Colon (tissue), 2 donors: Measurements from ENCODE around the gene FAF2.
"Not testable (repeated sequence)": the region's sequence is repeated elsewhere in the genome, so short reads cannot be mapped to it uniquely, and the experiment has no call there.

Experiments
- FAIRE-seq: peaks from 2 replicates; lab custom pipeline; 2012; peaks lifted over from hg19 to GRCh38; lab: Jason Lieb, UNC
- donor health status: control.
- donor health status: control.

The FAF2 gene

GRCh38 chr5:176458904-176459561, 10.8 kb downstream of the FAF2 start:
- FAIRE-seq: no peak

GRCh38 chr5:176461349-176461748, 13.2 kb downstream of the FAF2 start:
- no peak for FAIRE-seq

- FAIRE-seq: no peak
These were observed 15.1 kb downstream of the FAF2 start for GRCh38 chr5:176463113-176463764.

DNA sequence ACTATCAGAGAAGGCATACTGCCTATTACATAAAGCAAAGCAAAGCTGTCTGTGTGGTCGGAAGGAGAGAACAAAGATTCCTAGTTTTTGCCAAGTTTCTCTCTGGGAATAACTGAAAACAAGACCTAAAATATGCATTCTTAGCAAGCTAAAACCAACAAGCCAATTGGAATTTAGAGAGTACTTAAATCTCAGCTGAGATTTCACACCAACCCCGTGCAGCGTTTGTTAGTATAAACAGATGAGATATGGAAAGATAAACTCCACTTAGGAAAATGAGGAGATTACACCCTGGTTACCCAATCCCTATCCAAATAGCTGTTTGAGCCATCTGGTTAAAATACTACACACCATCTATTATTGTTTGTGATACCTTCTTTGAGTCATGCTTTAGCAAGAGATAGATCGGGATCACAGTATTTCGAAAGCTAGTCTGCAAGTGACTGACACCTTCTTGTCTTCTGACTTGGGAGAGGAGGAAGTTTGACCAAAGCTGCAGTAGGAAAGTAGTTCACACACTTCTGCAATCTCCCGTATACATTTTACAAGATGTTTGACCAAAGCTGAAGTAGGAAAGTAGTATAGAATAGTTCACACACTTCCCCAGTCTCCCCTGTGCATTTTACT, 18.2 kb downstream of the FAF2 start:
- no peak for FAIRE-seq

- FAIRE-seq: no peak
These were observed 21.1 kb downstream of the FAF2 start for GRCh38 chr5:176469296-176469695.

DNA sequence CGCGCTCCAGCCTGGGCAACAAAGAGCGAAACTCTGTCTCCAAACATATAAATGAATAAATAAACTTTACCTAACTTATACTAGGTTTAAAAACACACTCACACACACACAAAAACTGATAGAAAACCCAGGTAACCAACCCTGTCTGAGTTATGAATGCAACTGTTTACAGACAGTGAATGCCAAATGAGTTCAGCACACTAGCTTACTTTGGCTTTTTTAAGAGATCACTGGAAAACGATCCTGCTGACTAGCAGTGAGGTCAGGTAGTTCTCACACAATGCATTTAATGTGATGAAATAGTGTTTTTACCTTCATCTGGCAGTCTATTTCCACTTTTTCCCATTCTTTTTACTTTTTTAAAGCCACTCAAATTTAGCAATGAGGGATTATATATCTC, 22.4 kb downstream of the FAF2 start:
- FAIRE-seq: no peak

- no peak for FAIRE-seq
These were observed 22.9 kb downstream of the FAF2 start for GRCh38 chr5:176471098-176471497.

DNA sequence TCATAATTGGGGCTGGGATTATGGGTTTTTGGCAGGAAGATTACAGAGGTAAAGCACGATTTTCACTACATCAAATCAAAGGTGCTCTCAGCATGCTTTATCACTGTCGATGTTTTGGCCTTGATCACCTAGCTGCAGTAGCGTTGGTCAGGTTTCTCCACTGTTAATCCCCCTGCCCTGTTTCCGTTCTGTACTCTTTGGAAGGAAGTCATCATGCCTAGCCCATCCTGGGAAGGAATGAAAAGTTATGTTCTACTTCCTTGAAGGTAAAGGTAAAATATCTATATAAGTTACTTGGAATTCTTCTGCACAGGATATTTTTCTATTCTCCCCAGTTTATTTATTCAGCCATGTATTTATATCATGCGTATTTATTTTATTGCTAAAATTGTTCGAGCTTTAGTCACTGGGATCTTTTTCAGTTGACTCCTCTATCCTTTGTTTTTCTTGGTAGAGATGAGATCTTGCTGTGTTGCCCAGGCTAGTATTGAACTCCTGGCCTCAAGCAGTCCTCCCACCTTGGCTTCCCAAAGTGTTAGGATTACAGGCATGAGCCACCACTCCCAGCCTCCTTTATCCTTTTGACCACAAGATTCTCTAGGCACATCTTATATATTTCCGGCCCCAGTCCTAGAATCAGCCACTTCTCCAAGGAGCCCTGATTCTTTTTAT, 25.3 kb downstream of the FAF2 start:
- FAIRE-seq: no peak

DNA sequence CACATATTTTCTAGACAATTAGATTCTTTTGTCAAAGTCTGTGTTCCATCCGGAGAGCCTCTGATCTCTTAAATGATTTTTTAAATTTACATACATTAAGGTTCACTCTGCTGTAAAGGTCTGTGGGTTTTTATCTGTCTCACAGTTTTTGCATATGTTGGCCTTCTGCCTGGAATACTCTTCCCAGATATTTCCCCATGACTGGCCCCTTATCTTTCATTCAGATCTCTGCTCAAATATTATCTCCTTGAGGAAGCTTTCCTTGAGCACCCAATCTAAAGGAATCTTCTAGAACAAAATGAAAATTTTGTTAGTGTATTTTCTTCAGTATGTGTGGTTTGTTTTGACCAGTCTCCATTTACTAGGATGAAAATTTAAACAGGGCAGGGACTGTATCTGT, 26.3 kb downstream of the FAF2 start:
- FAIRE-seq: no peak

DNA sequence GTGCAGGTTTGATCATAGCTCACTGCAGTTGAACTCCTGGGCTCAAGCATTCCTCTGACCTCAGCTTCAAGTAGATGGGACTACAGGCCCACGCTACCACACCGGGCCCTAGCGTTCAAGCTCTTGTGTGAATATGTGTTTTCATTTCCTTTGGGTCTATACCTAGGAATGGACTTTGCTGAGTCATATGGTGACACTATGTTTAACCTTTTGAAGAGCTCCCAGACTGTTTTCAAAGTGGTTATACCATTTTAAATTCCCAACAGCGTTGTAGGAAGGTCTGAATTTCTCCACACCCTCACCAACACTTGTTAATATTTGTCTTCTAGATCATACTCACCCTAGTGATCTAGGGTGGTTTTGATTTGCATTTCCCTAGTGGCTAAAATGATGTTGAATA, 33.5 kb downstream of the FAF2 start:
- no peak for FAIRE-seq

GRCh38 chr5:176485176-176485575, 37.0 kb downstream of the FAF2 start:
- FAIRE-seq: no peak

- FAIRE-seq: no peak
These were observed 38.1 kb downstream of the FAF2 start for GRCh38 chr5:176486189-176486757.

GRCh38 chr5:176487160-176487559, 39.0 kb downstream of the FAF2 start:
- FAIRE-seq: not testable (repeated sequence)

- FAIRE-seq: no peak
These were observed 40.9 kb downstream of the FAF2 start for GRCh38 chr5:176489077-176489476.

- FAIRE-seq: no peak
These were observed 42.1 kb downstream of the FAF2 start for GRCh38 chr5:176490301-176490700.

DNA sequence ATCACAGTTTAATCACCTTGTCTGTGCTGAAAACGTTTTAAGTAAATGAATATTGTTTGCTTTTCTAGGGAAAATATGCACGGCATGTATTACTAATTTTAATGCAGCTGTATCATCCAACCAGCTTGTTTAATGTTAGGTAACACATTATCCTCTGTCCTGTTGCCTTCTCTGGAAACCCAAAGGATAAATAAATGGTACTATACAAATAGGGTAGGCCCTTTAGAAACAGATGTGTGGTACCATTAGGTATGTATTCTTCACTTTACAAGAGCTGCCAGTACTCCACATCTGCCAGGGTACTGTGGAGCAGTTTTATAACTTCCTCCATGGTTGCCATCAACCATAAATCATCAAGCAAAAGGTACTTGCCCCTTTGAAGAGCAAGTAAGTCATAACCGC, 42.9 kb downstream of the FAF2 start:
- no peak for FAIRE-seq

DNA sequence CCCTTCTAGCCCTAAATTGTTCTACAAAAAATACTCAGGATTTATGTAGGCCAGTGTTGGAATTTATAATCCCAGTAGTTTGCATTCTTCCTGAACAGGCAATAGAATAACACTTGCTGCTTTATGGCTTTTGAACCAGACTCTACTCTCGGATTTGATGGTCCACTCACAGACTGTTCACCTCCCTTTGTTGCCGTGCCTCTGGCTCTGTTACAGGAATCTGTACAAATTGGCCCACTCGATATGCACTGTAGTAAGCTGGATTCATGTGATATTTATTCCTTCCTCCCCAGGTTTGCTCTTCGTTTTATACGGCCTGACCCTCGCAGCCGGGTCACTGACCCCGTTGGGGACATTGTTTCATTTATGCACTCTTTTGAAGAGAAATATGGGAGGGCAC, 43.7 kb downstream of the FAF2 start:
- FAIRE-seq: no peak

DNA sequence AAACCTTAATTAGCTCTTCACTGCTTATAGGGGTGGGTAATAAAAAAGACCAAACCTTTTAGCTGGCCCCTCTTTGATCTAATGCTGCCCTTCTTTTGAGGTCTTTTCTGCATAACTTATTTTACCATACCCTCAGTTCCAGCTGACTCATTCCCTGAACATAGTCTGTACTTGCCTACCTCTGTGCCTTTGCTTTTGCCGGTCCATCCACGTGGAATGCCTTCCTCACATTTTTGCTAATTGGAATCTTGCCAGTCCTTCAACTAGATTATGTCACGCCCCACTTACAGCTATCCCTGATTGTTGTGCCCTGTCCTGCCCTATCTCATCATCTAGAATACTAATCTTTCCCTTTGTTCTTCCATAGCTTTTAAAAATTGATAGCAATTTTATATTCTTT, 44.2 kb downstream of the FAF2 start:
- no peak for FAIRE-seq

DNA sequence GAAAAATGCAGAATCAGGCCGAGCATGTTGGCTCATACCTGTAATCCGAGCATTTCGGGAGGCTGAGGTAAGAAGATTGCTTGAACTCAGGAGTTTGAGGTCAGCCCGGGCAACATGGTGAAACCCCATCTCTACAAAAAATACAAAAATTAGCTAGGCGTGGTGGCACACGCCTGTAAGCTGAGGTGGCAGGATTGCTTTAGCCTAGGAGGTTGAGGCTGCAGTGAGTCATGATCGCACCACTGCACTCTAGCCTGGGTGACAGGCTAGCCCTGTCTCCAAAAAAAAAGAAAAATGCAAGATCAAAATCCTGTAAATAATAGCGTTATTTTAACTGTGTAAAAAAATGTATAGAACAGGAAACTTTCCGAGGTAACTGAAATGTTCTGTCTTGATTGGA, 49.7 kb downstream of the FAF2 start:
- no peak for FAIRE-seq

DNA sequence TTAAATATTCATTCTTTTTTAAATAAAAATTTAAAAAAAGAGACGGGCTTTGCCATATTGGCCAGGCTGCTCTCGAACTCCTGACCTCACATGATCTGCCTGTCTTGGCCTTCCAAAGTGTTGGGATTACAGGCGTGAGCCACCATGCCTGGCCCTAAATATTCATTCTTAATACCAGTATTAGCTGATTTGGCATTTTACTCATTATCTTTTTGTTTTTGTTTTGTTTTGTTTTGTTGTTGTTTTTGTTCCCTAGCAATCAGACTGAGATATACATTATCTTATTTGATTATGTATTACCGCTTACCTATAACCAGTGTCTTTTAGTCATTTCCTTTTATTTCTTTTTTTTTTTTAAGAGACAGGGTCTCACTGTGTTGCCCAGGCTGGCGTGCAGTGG, 51.1 kb downstream of the FAF2 start:
- no peak for FAIRE-seq

GRCh38 chr5:176500511-176500910, 52.3 kb downstream of the FAF2 start:
- no peak for FAIRE-seq

GRCh38 chr5:176501333-176501732, 53.1 kb downstream of the FAF2 start:
- FAIRE-seq: no peak

GRCh38 chr5:176503496-176503895, 55.3 kb downstream of the FAF2 start:
- no peak for FAIRE-seq
